Ovary (tissue), 3 donors: ENCODE data around the gene TRPM3.

ENCODE experiments used
- EP300 ChIP-seq: sonication (generic); formaldehyde crosslinking; IDR thresholded peaks from one replicate; pipeline ENCODE4 v1.6.1; 2017; ENCODE audit warnings: antibody characterized with exemption
- POLR2A ChIP-seq: fragments of 450-650 bp; IDR thresholded peaks from one replicate; pipeline ENCODE4 v1.6.1; 2017; ENCODE audit warnings: antibody characterized with exemption, mild to moderate bottlenecking, moderate library complexity
- TF ChIP-seq, protein P1 (sequence below), 3 donors: fragments of 450-650 bp in 2 of 3; fragments of 200-600 bp in 1 of 3; IDR thresholded peaks; one replicate each; pipeline versions ENCODE4 v1.5.1 to v1.8.0; 2016 to 2022; ENCODE audit warnings: antibody characterized with exemption in 3 of 3, mild to moderate bottlenecking in 1 of 3
- donor health status: DM: no; HTN: no; CAD: no.

DNA sequence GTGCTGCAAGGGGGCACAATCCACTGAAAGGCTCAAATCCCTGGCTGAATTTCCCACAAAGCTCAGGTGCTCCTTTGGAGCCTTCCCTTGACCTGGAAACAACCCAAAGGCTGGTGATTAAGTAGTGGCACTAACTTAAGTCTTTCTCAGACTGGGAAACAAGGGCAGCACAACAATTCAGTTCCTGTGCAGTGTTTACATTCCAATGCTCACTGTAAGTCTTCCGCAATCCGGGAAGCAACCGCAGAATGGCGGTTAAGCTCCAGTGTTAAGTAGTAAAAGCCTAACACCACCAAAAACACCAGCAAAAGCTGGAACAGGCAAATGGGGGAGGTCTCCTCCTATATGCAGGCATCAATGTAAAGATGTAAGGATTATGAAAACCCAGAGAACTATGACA is 117.2 kb downstream of the TRPM3 start:
- TF ChIP-seq, protein P1, sequence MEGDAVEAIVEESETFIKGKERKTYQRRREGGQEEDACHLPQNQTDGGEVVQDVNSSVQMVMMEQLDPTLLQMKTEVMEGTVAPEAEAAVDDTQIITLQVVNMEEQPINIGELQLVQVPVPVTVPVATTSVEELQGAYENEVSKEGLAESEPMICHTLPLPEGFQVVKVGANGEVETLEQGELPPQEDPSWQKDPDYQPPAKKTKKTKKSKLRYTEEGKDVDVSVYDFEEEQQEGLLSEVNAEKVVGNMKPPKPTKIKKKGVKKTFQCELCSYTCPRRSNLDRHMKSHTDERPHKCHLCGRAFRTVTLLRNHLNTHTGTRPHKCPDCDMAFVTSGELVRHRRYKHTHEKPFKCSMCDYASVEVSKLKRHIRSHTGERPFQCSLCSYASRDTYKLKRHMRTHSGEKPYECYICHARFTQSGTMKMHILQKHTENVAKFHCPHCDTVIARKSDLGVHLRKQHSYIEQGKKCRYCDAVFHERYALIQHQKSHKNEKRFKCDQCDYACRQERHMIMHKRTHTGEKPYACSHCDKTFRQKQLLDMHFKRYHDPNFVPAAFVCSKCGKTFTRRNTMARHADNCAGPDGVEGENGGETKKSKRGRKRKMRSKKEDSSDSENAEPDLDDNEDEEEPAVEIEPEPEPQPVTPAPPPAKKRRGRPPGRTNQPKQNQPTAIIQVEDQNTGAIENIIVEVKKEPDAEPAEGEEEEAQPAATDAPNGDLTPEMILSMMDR (IDR thresholded peaks at IDR 0.05): no peak
- no peak for TF ChIP-seq POLR2A
- TF ChIP-seq EP300: no peak
